Glutamatergic neuron (in vitro differentiated cells): ENCODE data around the gene ELF2. TPM values are rescaled to one million over a fixed set of nuclear protein-coding genes. Genes with fewer than 3 reads are reported as not detected.

ENCODE experiments used
- DNase-seq: peaks from one replicate; pipeline ENCODE4 v3.0.0; 2022
- H3K27ac Mint-ChIP-seq: one replicate; pipeline ENCODE4 v1.8.0; 2020; ENCODE audit warnings: mild to moderate bottlenecking, mixed read lengths, inconsistent platforms; ENCODE audit not compliant: unreplicated experiment
- H3K27me3 Mint-ChIP-seq: one replicate; pipeline ENCODE4 v1.8.0; 2020; ENCODE audit warnings: mild to moderate bottlenecking, moderate library complexity, mixed read lengths, inconsistent platforms; ENCODE audit not compliant: unreplicated experiment
- H3K36me3 Mint-ChIP-seq: one replicate; pipeline ENCODE4 v1.8.0; 2020; ENCODE audit warnings: mild to moderate bottlenecking, mixed read lengths, inconsistent platforms; ENCODE audit not compliant: unreplicated experiment
- H3K4me1 Mint-ChIP-seq: one replicate; pipeline ENCODE4 v1.8.0; 2020; ENCODE audit warnings: mild to moderate bottlenecking, low read depth, mixed read lengths, inconsistent platforms; ENCODE audit not compliant: unreplicated experiment
- H3K4me3 Mint-ChIP-seq: one replicate; pipeline ENCODE4 v1.8.0; 2020; ENCODE audit warnings: mild to moderate bottlenecking, mixed read lengths, inconsistent platforms; ENCODE audit not compliant: unreplicated experiment
- H3K9me3 Mint-ChIP-seq: one replicate; pipeline ENCODE4 v1.8.0; 2020; ENCODE audit warnings: mild to moderate bottlenecking, moderate library complexity, mixed read lengths, inconsistent platforms; ENCODE audit not compliant: unreplicated experiment
- long read RNA-seq: library from polyadenylated mRNA; unstranded; transcript quantifications from one replicate; pipeline ENCODE4 v2.0.0, GENCODE V29; 2020; ENCODE audit not compliant: unreplicated experiment
- total RNA-seq: library from RNA; stranded (reverse); fragmentation: NEBNext Ultra II Directional; extraction: Animal tissue kit (Norgen Biotek cat#: 25700); gene quantifications from one replicate; pipeline ENCODE4 v1.2.1, GENCODE V29; 2021; ENCODE audit not compliant: unreplicated experiment
- TF ChIP-seq, protein P1 (sequence below): fragments of 200-600 bp; sonication (generic); IDR thresholded peaks from one replicate; pipeline ENCODE4 v1.5.0; 2021; ENCODE audit not compliant: partially characterized antibody, unreplicated experiment

The ELF2 gene
- 32.4 TPM for total RNA-seq
- long read RNA-seq, partial matches to known transcripts: 0 of 3 reads
- long read RNA-seq, other reads (novel, unspliced or antisense): 3 of 3 reads

DNA sequence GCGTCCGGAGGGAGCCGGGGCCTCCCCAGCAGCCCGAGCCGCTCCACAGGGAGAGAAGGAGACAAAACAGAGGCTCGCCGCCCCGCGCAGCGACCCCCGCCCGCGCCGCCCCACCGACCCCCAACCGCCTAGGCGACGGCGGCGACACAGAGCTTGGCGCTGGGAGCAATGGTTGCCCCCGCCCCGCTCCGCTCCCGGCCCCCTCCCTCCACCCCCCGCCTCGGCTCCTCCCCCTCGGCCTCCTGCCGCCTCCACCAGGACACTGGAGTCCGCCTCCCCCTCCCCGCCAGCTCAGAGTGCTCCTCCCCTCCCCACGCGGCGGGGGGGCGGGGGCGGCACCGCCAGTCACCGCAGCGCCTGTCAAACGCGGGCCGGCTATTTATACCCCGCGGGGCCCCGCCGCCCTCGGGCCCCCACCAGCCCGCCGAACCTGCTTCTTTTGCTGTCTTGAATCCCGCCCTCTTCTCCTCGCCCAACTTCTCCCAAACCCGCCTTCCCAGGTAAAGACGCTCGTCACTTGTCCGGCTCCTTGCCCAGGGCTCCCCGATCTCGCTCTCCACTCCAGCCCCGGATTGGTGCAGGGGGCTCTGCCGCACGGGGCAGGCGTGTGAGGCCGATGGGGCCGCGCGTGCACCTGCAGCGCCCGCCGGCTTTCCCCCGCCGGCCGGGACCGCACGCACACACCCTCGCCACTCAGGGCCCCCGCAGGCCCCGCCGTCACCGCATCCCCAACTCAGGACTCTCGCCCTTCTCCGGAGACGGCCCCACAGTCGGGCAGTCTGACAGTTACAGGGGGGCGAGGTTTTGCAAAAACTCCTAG is at the start of gene ELF2:
ELF2 (minus strand) TSS at position 170 of the 820 bp plus-strand sequence. CDS start 39,517 bp downstream, outside the sequence.
- H3K9me3 Mint-ChIP-seq: peaks cover 17% of the 10 kb centered on the region
- peak; percentile 89 for DNase-seq
- TF ChIP-seq, protein P1, sequence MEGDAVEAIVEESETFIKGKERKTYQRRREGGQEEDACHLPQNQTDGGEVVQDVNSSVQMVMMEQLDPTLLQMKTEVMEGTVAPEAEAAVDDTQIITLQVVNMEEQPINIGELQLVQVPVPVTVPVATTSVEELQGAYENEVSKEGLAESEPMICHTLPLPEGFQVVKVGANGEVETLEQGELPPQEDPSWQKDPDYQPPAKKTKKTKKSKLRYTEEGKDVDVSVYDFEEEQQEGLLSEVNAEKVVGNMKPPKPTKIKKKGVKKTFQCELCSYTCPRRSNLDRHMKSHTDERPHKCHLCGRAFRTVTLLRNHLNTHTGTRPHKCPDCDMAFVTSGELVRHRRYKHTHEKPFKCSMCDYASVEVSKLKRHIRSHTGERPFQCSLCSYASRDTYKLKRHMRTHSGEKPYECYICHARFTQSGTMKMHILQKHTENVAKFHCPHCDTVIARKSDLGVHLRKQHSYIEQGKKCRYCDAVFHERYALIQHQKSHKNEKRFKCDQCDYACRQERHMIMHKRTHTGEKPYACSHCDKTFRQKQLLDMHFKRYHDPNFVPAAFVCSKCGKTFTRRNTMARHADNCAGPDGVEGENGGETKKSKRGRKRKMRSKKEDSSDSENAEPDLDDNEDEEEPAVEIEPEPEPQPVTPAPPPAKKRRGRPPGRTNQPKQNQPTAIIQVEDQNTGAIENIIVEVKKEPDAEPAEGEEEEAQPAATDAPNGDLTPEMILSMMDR: no peak
- peaks cover 5% of the 10 kb centered on the region for H3K4me1 Mint-ChIP-seq
- H3K36me3 Mint-ChIP-seq: no peaks in the 10 kb centered on the region
- H3K27me3 Mint-ChIP-seq: peaks cover 14% of the 10 kb centered on the region
- peak within 1 kb of the TSS; percentile 96 for H3K27ac Mint-ChIP-seq
- H3K4me3 Mint-ChIP-seq: peak within 1 kb of the TSS; percentile 99

DNA sequence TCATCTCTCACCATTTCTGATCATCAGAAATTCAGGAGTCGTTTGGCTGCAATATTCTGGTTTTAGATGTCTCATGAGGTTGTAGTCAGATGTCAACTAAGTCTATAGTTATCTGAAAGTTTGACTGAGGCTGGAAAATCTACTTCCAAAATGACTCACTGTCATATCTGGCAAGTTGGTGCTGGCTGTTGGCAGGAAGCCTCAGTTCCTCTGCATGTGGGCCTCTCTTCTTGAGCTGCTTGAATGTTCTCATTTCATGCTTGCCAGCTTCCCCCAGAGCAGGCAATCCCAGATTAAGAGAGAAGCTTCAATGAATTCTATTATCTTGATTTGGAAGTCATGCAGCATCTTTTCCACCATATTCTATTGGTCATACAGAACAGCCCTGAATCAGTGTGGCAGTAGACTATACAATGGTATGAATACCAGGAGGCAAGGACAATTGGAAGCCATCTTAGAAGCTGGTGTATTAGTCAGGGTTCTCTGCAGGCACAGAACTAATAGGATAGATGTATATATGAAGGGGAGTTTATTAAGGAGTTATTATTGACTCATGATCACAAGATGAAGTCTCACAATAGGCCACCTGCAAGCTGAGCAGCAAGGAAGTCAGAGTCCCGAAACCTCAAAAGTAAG is 46.8 kb upstream of the ELF2 start:
- no peaks in the 10 kb centered on the region for H3K36me3 Mint-ChIP-seq
- TF ChIP-seq, protein P1: no peak
- no peak overlapping the region for H3K27ac Mint-ChIP-seq
- no peak overlapping the region for H3K4me3 Mint-ChIP-seq
- H3K27me3 Mint-ChIP-seq: peaks cover 2% of the 10 kb centered on the region
- peaks cover 1% of the 10 kb centered on the region for H3K9me3 Mint-ChIP-seq
- H3K4me1 Mint-ChIP-seq: no peaks in the 10 kb centered on the region
- no peak for DNase-seq

DNA sequence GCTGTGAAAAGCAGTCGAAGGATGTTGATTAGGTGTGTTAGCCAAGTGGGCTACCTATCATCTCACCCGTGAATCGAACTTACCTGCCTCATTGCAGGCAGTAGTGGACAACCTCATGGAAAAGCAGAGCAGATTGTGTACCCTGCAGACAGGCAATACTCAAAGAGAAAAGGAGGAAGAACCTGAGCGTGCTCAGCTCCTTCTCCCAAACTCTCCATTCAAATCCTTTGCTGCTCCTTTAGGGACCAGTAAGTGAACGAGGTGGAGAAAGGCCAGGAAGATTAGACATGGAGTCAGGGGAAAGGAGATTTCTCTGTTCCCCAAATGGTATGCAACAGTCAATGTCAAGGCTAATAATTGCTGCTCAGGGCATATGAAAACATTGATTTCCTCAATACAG is 45.2 kb upstream of the ELF2 start:
- Mint-ChIP-seq H3K27me3 (peaks cover 2% of the 10 kb centered on the region), H3K9me3 (peaks cover 1% of the 10 kb centered on the region), H3K4me3 (no peak overlapping the region), H3K27ac (no peak overlapping the region), H3K4me1 (no peaks in the 10 kb centered on the region), H3K36me3 (no peaks in the 10 kb centered on the region)
- DNase-seq: no peak
- TF ChIP-seq, protein P1: no peak

DNA sequence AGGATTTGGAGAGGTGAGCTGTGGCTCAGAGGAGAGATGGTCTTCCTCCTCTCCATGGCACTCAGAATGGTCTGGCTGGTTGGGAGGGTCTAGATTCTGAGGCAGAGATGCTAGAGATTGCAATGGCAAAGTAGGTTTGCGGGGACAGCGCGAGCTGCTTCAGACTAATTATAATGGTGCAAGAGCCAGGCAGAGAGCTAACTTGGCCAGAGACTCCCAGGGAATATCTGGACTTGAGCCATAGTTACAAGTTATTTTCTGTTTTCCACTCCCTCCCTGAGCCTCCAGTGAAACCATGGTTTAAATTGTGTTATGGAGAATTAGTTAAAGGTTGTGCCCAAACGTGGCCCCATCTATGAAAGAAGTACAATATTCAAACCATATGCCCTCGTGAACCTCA is 44.7 kb upstream of the ELF2 start:
- Mint-ChIP-seq H3K9me3 (peaks cover 1% of the 10 kb centered on the region), H3K4me1 (no peaks in the 10 kb centered on the region), H3K27me3 (peaks cover 2% of the 10 kb centered on the region), H3K27ac (no peak overlapping the region), H3K4me3 (no peak overlapping the region), H3K36me3 (no peaks in the 10 kb centered on the region)
- DNase-seq: no peak
- TF ChIP-seq, protein P1: no peak
